Choroid plexus epithelial cell (primary cell): Measurements from ENCODE around the gene OLIG1.

ENCODE experiments used
- DNase-seq: peaks from one replicate; pipeline ENCODE4 v3.0.0-alpha.2; 2010; ENCODE audit warnings: low read depth
- H3K4me3 ChIP-seq: 2 replicates; pipeline ENCODE4 v1.5.1; 2011; ENCODE audit warnings: low read depth, mild to moderate bottlenecking, control low read depth, low read length, moderate library complexity
- CTCF ChIP-seq: conservative IDR thresholded peaks from 2 replicates; pipeline ENCODE4 v1.5.1; 2011; ENCODE audit warnings: low read depth, mild to moderate bottlenecking, control low read depth, inconsistent platforms, low read length, moderate library complexity

The OLIG1 gene

GRCh38 chr21:33109574-33110339 is 39.8 kb downstream of the OLIG1 start:
- no peak overlapping the region for H3K4me3 ChIP-seq
- DNase-seq, result no peak
- TF ChIP-seq CTCF, result no peak

GRCh38 chr21:33110340-33110715 is 40.4 kb downstream of the OLIG1 start:
- TF ChIP-seq CTCF, result no peak
- no peak for DNase-seq
- no peak overlapping the region for H3K4me3 ChIP-seq

- no peak overlapping the region for H3K4me3 ChIP-seq
- DNase-seq, result no peak
- TF ChIP-seq CTCF, result no peak
These were observed 41.6 kb downstream of the OLIG1 start for GRCh38 chr21:33111577-33111976.

- no peak for DNase-seq
- TF ChIP-seq CTCF, result no peak
- H3K4me3 ChIP-seq, result no peak overlapping the region
These were observed 42.2 kb downstream of the OLIG1 start for GRCh38 chr21:33112151-33112550.

- no peak overlapping the region for H3K4me3 ChIP-seq
- no peak for DNase-seq
- no peak for TF ChIP-seq CTCF
These were observed 42.7 kb downstream of the OLIG1 start for GRCh38 chr21:33112681-33113080.

- no peak overlapping the region for H3K4me3 ChIP-seq
- DNase-seq, result no peak
- no peak for TF ChIP-seq CTCF
These were observed 43.2 kb downstream of the OLIG1 start for GRCh38 chr21:33113131-33113530.

- no peak for DNase-seq
- H3K4me3 ChIP-seq, result no peak overlapping the region
- no peak for TF ChIP-seq CTCF
These were observed 44.3 kb downstream of the OLIG1 start for GRCh38 chr21:33114276-33114675.
